Stomach (tissue), 4 donors: ENCODE results near the gene MAGI2.

Experiments
- CTCF ChIP-seq, 7 experiments: fragments of 450-650 bp in 4 of 7; fragments of 200-600 bp in 3 of 7; sonication (generic) in 3 of 7; IDR thresholded peaks; one replicate each; pipeline ENCODE4 v1.5.1; 2016 to 2019; ENCODE audit warnings: antibody characterized with exemption in 7 of 7, control low read depth in 2 of 7, mild to moderate bottlenecking in 1 of 7
- EP300 ChIP-seq: sonication (generic); formaldehyde crosslinking; IDR thresholded peaks from one replicate; pipeline ENCODE4 v1.6.1; 2017; ENCODE audit warnings: antibody characterized with exemption
- POLR2A ChIP-seq, 4 donors: fragments of 450-650 bp; IDR thresholded peaks; one replicate each; pipeline ENCODE4 v1.6.1; 2016; ENCODE audit warnings: antibody characterized with exemption in 4 of 4, control low read depth in 2 of 4, mild to moderate bottlenecking in 1 of 4, moderate library complexity in 1 of 4
- POLR2AphosphoS5 ChIP-seq, 3 donors: sonication (generic); formaldehyde crosslinking; IDR thresholded peaks; one replicate each; pipeline ENCODE4 v1.6.1; 2016; ENCODE audit warnings: antibody characterized with exemption in 3 of 3

- TF ChIP-seq CTCF (IDR thresholded peaks at IDR 0.05), result no peak
- no peak for TF ChIP-seq POLR2A (IDR thresholded peaks at IDR 0.05)
- TF ChIP-seq POLR2AphosphoS5 (IDR thresholded peaks at IDR 0.05), result no peak
- TF ChIP-seq EP300, result no peak
Measured at GRCh38 chr7:79011921-79012320, 441.5 kb downstream of the MAGI2 start.
